ENCODE data around the gene MORN1.

DNA sequence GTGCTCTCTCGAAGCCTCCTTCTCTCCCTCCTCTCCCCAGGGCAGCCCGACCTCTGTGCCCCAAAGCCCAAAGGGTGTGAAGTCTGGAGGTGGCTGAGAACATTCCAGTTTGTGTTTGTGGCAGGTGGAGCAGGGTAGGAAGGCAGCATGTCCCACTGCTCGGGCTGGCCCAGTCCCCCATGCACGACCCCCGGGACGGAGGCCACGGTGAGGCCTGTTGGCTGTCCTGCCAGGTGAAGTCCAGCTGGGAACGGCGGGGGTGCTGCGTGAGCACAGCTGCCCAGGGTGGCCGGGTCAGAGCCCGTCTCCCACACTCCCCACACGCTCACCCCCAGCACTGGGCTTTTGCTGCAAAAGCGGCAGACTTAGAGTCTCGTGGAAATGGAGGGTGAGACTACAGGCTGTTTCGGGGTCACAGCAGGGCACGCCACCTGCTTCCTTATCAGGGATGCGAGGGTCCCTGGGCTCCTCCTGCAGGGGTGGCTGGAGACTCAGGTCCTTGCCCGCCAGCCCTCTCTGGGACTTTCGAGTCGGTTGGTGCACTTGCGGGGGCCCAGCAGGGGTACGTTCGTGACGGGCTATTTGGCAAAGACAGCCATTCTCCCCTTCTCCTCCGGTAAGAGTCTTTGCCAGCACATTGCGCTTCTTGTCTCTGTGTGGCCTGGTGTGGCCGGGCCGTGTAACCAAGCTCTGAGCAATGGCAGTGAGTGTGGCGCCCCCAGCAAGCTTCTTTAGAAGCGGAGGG is 40.3 kb downstream of the MORN1 start:
- TF ChIP-seq, protein P1, sequence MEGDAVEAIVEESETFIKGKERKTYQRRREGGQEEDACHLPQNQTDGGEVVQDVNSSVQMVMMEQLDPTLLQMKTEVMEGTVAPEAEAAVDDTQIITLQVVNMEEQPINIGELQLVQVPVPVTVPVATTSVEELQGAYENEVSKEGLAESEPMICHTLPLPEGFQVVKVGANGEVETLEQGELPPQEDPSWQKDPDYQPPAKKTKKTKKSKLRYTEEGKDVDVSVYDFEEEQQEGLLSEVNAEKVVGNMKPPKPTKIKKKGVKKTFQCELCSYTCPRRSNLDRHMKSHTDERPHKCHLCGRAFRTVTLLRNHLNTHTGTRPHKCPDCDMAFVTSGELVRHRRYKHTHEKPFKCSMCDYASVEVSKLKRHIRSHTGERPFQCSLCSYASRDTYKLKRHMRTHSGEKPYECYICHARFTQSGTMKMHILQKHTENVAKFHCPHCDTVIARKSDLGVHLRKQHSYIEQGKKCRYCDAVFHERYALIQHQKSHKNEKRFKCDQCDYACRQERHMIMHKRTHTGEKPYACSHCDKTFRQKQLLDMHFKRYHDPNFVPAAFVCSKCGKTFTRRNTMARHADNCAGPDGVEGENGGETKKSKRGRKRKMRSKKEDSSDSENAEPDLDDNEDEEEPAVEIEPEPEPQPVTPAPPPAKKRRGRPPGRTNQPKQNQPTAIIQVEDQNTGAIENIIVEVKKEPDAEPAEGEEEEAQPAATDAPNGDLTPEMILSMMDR (IDR thresholded peaks at IDR 0.05; ENCODE audit: insufficient read depth, low read length, poor library complexity, severe bottlenecking): no peak
- TF ChIP-seq EZH2phosphoT487 (conservative IDR thresholded peaks at IDR 0.05; ENCODE audit: low read length): no peak
